ENCODE measurements around the gene UNC93A. TPM values are rescaled to one million over a fixed set of nuclear protein-coding genes. Genes with fewer than 3 reads are reported as not detected.

Gene UNC93A
- total and polyA plus RNA-seq, 3 donors from 2014 or later = 0.39 TPM; not detected in 2

DNA sequence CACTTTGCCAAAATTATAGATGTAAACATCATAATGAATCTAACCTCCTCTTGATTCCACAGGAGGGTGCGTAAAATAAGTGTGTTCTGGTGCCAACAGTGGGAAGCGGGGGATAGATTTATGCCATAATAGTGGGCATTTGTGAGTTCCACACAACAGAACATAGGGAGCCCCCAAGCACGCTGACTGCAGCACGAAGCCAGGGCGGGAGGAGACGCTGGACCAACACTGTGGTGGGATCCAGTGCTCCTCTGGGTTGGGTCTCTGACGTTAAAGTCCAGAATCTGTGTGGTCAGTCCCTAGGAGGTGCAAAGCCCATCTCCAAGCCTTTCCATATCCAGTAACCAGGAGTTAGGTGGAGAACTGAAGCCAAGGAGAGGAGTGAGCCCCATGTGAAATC, 32.0 kb downstream of the UNC93A start:
- TF ChIP-seq, protein P1, sequence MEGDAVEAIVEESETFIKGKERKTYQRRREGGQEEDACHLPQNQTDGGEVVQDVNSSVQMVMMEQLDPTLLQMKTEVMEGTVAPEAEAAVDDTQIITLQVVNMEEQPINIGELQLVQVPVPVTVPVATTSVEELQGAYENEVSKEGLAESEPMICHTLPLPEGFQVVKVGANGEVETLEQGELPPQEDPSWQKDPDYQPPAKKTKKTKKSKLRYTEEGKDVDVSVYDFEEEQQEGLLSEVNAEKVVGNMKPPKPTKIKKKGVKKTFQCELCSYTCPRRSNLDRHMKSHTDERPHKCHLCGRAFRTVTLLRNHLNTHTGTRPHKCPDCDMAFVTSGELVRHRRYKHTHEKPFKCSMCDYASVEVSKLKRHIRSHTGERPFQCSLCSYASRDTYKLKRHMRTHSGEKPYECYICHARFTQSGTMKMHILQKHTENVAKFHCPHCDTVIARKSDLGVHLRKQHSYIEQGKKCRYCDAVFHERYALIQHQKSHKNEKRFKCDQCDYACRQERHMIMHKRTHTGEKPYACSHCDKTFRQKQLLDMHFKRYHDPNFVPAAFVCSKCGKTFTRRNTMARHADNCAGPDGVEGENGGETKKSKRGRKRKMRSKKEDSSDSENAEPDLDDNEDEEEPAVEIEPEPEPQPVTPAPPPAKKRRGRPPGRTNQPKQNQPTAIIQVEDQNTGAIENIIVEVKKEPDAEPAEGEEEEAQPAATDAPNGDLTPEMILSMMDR (IDR thresholded peaks at IDR 0.05) = no peak
- Histone ChIP-seq H3K4me3 (no peak overlapping the region), H3K4me1 (no peaks in the 10 kb centered on the region), H3K27ac (no peak overlapping the region), H3K36me3 (ENCODE audit: low read depth, missing control alignments) (no peaks in the 10 kb centered on the region), H3K9me3 (no peaks in the 10 kb centered on the region), H3K27me3 (no peaks in the 10 kb centered on the region)
- no peak for DNase-seq
- intact Hi-C loops (cut with DNase I; ENCODE audit: low total_unique reads) = no loop called here
- WGBS, 2 donors = 95 to 98% methylated on average over 7 of the region's 7 CpGs

DNA sequence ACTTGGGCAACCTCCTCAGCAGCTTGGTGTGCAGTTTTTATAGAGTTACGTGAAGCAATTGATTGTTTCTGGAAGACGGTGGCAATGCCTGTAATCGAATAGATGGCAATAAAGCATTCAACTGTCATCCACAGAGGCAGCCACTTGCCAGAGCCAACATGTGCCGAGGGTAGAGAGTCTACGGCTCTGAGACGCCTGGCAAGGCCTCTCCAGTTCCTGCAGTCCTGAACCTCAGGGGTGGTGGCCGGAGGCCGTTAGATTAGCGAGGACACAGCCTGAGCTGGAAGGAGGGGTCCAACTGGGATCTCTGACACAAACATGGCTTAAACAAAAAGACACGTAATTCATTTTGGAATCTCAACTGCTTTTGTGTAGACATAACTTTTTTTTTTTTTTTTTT, 33.0 kb downstream of the UNC93A start:
- Histone ChIP-seq H3K27me3 (no peaks in the 10 kb centered on the region), H3K27ac (no peak overlapping the region), H3K9me3 (no peaks in the 10 kb centered on the region), H3K4me3 (no peak overlapping the region), H3K36me3 (ENCODE audit: low read depth, missing control alignments) (no peaks in the 10 kb centered on the region), H3K4me1 (no peaks in the 10 kb centered on the region)
- no peak for DNase-seq
- intact Hi-C loops (cut with DNase I; ENCODE audit: low total_unique reads) = no loop called here
- WGBS, 2 donors = 94% methylated on average over 10 of the region's 10 CpGs
- TF ChIP-seq POLR2A (IDR thresholded peaks at IDR 0.05) = no peak
- TF ChIP-seq, protein P1 (IDR thresholded peaks at IDR 0.05) = no peak

DNA sequence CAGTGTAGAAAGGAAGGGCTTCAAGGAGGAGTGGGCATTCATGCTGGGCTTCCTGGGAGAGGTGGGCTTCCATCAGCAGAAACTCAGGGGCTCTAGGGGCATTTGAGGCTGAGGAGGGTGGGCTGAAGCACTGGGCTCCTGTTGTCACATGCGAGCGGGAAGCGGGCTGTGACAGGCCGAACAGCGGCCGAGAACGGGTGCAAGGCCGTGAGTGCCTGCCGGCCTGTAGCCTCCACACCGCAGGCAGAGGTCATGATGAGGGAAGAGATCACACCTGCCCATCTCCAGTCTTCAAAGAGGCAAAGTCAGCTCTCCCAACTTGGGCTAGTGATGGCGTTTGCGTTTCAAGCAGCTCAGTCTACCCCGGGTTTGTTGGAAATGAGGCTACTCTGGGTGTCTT, 34.7 kb downstream of the UNC93A start:
- no peaks in the 10 kb centered on the region for H3K36me3 ChIP-seq (ENCODE audit: low read depth, missing control alignments)
- intact Hi-C loops (cut with DNase I; ENCODE audit: low total_unique reads) = no loop called here
- TF ChIP-seq, protein P1 (IDR thresholded peaks at IDR 0.05) = no peak
- no peak for TF ChIP-seq POLR2A (IDR thresholded peaks at IDR 0.05)
- WGBS, 2 donors = 94 to 95% methylated on average over 12 to 13 of the region's 13 CpGs
- H3K27me3 ChIP-seq = no peaks in the 10 kb centered on the region
- no peak for DNase-seq
- H3K4me1 ChIP-seq = no peaks in the 10 kb centered on the region
- no peak overlapping the region for H3K27ac ChIP-seq
- no peaks in the 10 kb centered on the region for H3K9me3 ChIP-seq
- H3K4me3 ChIP-seq = no peak overlapping the region

DNA sequence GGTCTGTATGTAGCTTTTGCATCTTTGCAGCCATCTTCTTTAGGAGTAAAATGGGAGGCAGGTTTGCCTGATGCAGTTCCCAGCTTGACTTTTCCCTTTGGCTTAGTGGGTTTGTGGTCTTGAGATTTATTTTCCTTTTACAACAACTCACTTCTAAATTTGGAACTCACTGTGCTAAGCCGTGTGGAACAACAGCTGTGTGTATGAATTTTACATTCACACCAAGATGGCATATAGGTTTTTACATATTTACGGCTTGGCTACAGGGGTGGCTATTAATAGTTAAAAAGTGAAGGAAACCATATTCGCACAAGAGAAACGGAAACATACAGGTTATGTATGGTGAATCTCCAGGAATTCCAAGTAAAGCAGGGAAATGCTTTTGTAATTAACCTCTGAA, 36.3 kb downstream of the UNC93A start:
- TF ChIP-seq, protein P1 (IDR thresholded peaks at IDR 0.05) = no peak
- TF ChIP-seq POLR2A (IDR thresholded peaks at IDR 0.05) = no peak
- WGBS, 2 donors = 52 to 72% methylated on average over 4 of the region's 4 CpGs
- H3K36me3 ChIP-seq (ENCODE audit: low read depth, missing control alignments) = no peaks in the 10 kb centered on the region
- H3K27me3 ChIP-seq = no peaks in the 10 kb centered on the region
- H3K4me1 ChIP-seq = no peaks in the 10 kb centered on the region
- DNase-seq = no peak
- H3K9me3 ChIP-seq = no peaks in the 10 kb centered on the region
- H3K27ac ChIP-seq = no peak overlapping the region
- intact Hi-C loops (cut with DNase I; ENCODE audit: low total_unique reads) = no loop called here
- H3K4me3 ChIP-seq = no peak overlapping the region

DNA sequence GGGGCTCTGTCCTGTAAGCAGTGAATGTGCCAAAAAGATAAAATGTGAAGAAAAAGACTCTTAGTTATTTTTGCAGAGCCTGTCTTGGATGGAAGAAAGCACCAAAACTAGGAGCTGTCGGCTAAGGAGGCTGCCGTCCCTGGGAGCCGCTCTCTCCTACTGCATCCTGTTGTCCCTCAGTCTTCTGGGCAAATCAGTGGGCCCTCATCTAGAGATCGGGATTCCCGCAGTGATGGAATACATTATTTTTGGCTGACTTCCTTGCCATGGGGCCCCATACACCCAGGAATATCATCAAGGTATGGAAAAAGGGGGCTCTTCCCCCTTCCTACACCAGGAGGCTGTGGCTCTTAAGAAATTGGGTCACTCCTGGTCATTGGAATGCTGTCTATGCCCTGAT, 37.0 kb downstream of the UNC93A start:
- WGBS, 2 donors = 52 to 57% methylated on average over 5 of the region's 5 CpGs

More for the DNA sequence above, 37.0 kb downstream of the UNC93A start:
- Histone ChIP-seq H3K4me3 (no peak overlapping the region), H3K4me1 (no peaks in the 10 kb centered on the region), H3K36me3 (ENCODE audit: low read depth, missing control alignments) (no peaks in the 10 kb centered on the region), H3K27me3 (no peaks in the 10 kb centered on the region), H3K27ac (no peak overlapping the region), H3K9me3 (no peaks in the 10 kb centered on the region)
- intact Hi-C loops (cut with DNase I; ENCODE audit: low total_unique reads) = no loop called here
- DNase-seq = no peak
- no peak for TF ChIP-seq POLR2A (IDR thresholded peaks at IDR 0.05)
- TF ChIP-seq, protein P1 (IDR thresholded peaks at IDR 0.05) = no peak
